ENCODE measurements around the gene C1orf53.

The C1orf53 gene

DNA sequence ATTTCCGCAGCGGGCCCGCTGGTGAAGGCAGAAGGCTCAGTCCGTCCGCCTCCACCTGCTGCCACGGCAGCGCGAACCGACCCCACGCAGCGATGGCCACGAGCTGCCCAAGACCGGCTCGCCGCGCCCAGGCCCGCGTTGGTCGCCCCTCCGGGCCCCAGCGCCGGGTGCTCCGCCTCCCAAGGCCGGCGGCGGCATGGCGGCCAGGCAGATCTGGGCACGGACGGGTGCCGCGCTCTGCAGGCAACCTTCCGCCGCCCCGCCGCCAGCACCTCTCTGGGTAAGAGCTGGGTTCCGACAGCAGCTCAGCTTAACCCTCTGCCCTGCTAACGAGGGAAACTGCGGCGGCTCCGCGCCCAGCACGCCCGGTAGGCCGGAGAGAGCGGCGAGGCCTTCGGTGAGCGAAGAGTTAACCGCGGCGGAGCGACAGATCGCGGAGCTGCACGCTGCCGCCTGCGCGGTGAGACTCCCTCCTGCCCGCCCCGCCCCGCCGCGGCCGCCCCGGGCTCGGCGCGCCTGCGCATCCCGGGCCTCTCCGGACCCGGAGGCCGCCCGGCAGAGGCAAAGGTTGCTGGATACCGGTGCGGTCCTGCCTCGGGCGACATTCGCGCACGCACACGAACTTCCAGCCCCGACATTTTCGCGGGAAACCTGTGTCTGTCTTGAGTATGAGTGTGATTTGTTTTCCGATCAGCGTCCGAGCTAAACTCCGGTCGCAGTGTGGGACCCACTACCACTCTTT lies at the start of gene C1orf53 (continued):
- TF ChIP-seq REPIN1 (tag by site-specific recombination; IDR thresholded peaks at IDR 0.05; ENCODE audit: low read depth): peak; percentile 66; the same call in 1 of the 2 replicates
- TF ChIP-seq ZNF501 (tag by site-specific recombination; IDR thresholded peaks at IDR 0.05): peak; percentile 86; the same call in 1 of the 2 replicates
- peak; percentile 90 for TF ChIP-seq YY2 (tag by site-specific recombination; IDR thresholded peaks at IDR 0.05)
- TF ChIP-seq ZSCAN16 (tag by site-specific recombination; IDR thresholded peaks at IDR 0.05): no peak
- TF ChIP-seq ZBTB8A (tag by site-specific recombination; IDR thresholded peaks at IDR 0.05): peak; percentile 93
- no peak for TF ChIP-seq ZNF837 (tag by site-specific recombination; IDR thresholded peaks at IDR 0.05)
- TF ChIP-seq, protein P1, sequence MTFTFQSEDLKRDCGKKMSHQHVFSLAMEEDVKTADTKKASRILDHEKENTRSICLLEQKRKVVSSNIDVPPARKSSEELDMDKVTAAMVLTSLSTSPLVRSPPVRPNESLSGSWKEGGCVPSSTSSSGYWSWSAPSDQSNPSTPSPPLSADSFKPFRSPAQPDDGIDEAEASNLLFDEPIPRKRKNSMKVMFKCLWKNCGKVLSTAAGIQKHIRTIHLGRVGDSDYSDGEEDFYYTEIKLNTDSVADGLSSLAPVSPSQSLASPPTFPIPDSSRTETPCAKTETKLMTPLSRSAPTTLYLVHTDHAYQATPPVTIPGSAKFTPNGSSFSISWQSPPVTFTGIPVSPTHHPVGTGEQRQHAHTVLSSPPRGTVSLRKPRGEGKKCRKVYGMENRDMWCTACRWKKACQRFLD (tag by site-specific recombination; IDR thresholded peaks at IDR 0.05): no peak
- TF ChIP-seq, protein P2, sequence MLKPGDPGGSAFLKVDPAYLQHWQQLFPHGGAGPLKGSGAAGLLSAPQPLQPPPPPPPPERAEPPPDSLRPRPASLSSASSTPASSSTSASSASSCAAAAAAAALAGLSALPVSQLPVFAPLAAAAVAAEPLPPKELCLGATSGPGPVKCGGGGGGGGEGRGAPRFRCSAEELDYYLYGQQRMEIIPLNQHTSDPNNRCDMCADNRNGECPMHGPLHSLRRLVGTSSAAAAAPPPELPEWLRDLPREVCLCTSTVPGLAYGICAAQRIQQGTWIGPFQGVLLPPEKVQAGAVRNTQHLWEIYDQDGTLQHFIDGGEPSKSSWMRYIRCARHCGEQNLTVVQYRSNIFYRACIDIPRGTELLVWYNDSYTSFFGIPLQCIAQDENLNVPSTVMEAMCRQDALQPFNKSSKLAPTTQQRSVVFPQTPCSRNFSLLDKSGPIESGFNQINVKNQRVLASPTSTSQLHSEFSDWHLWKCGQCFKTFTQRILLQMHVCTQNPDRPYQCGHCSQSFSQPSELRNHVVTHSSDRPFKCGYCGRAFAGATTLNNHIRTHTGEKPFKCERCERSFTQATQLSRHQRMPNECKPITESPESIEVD (tag by site-specific recombination; IDR thresholded peaks at IDR 0.05): peak; percentile 21; the same call in 1 of the 2 replicates
- TF ChIP-seq ZNF600 (tag by site-specific recombination; IDR thresholded peaks at IDR 0.05): peak; percentile 100
- TF ChIP-seq PBX3 (CRISPR knock-in tag; IDR thresholded peaks at IDR 0.05): 0 out of 2 replicates have a peak, but pooled peaks have one; percentile 94
- TF ChIP-seq, protein P3, sequence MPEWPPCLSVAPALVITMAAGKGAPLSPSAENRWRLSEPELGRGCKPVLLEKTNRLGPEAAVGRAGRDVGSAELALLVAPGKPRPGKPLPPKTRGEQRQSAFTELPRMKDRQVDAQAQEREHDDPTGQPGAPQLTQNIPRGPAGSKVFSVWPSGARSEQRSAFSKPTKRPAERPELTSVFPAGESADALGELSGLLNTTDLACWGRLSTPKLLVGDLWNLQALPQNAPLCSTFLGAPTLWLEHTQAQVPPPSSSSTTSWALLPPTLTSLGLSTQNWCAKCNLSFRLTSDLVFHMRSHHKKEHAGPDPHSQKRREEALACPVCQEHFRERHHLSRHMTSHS (tag by site-specific recombination; IDR thresholded peaks at IDR 0.05): no peak
- peak; percentile 84; the same call in 1 of the 2 replicates for TF ChIP-seq ZBTB20 (tag by site-specific recombination; IDR thresholded peaks at IDR 0.05)
- no peak for TF ChIP-seq ZNF529 (tag by site-specific recombination; IDR thresholded peaks at IDR 0.05; ENCODE audit: insufficient replicate concordance)
- TF ChIP-seq ZNF157 (tag by site-specific recombination; IDR thresholded peaks at IDR 0.05): no peak
- TF ChIP-seq ZNF660 (tag by site-specific recombination; IDR thresholded peaks at IDR 0.05): no peak; the same call in none of the 2 replicates
- TF ChIP-seq GLIS1 (tag by site-specific recombination; IDR thresholded peaks at IDR 0.05): peak; percentile 92
- TF ChIP-seq ZNF510 (tag by site-specific recombination; IDR thresholded peaks at IDR 0.05; ENCODE audit: insufficient replicate concordance): peak; percentile 38
- TF ChIP-seq ZFP69B (tag by site-specific recombination; IDR thresholded peaks at IDR 0.05): peak; percentile 94
- TF ChIP-seq ZNF768 (tag by site-specific recombination; IDR thresholded peaks at IDR 0.05): peak; percentile 9; the same call in 1 of the 2 replicates
- TF ChIP-seq ZBTB49 (tag by site-specific recombination; IDR thresholded peaks at IDR 0.05; ENCODE audit: low read depth): no peak
- peak; percentile 63 for TF ChIP-seq SP3 (tag by site-specific recombination; IDR thresholded peaks at IDR 0.05)
- no peak for TF ChIP-seq WT1 (tag by site-specific recombination; IDR thresholded peaks at IDR 0.05)
- TF ChIP-seq ZBTB17 (tag by site-specific recombination; IDR thresholded peaks at IDR 0.05): peak; percentile 96
- TF ChIP-seq ZSCAN5A (tag by site-specific recombination; IDR thresholded peaks at IDR 0.05): peak; percentile 97; the same call in 1 of the 2 replicates

All from HEK293 (cell line).